LNCaP clone FGC (cell line): ENCODE measurements around the gene IP6K3.

Experiments used
- DNase-seq: peaks from one replicate; pipeline ENCODE4 v3.0.0-alpha.2; 2011; ENCODE audit warnings: low read depth
- H3K4me3 ChIP-seq: 2 replicates; pipeline ENCODE4 v1.5.1; 2011; ENCODE audit warnings: mild to moderate bottlenecking, low read depth, low read length, control low read depth
- CTCF ChIP-seq: IDR thresholded peaks from 2 replicates; pipeline ENCODE4 v1.5.1; 2012; ENCODE audit warnings: mild to moderate bottlenecking; ENCODE audit not compliant: control insufficient read depth, insufficient read depth; ENCODE audit errors: extremely low read depth

Gene IP6K3

GRCh38 chr6:33735216-33735615, 11.5 kb downstream of the IP6K3 start:
- no peak for TF ChIP-seq CTCF
- H3K4me3 ChIP-seq: no peak overlapping the region
- no peak for DNase-seq

GRCh38 chr6:33733709-33734007, 13.0 kb downstream of the IP6K3 start:
- no peak for TF ChIP-seq CTCF
- DNase-seq: no peak

GRCh38 chr6:33732817-33733708, 13.6 kb downstream of the IP6K3 start:
- H3K4me3 ChIP-seq: no peak overlapping the region
- no peak for TF ChIP-seq CTCF
- DNase-seq: no peak

More at GRCh38 chr6:33733709-33734007, 13.0 kb downstream of the IP6K3 start:
- H3K4me3 ChIP-seq: no peak overlapping the region

GRCh38 chr6:33732385-33732784, 14.3 kb downstream of the IP6K3 start:
- no peak for DNase-seq
- no peak overlapping the region for H3K4me3 ChIP-seq
- no peak for TF ChIP-seq CTCF

- no peak for TF ChIP-seq CTCF
- DNase-seq: peak; percentile 93
- no peak overlapping the region for H3K4me3 ChIP-seq
Measured at GRCh38 chr6:33731751-33732282, 14.9 kb downstream of the IP6K3 start.

- H3K4me3 ChIP-seq: no peak overlapping the region
- TF ChIP-seq CTCF: no peak
- no peak for DNase-seq
Measured at GRCh38 chr6:33731035-33731434, 15.7 kb downstream of the IP6K3 start.
